GM12873 (cell line): Measurements from ENCODE around the gene AKR7A3.

Experiments
- TF ChIP-seq, protein P1 (sequence below): IDR thresholded peaks from 2 replicates; pipeline ENCODE4 v1.5.1; 2012; ENCODE audit warnings: low read depth, mild to moderate bottlenecking, moderate library complexity, low read length, control low read depth; ENCODE audit not compliant: insufficient read depth; ENCODE audit errors: missing control alignments

Gene AKR7A3

GRCh38 chr1:19311931-19312781, 23.6 kb upstream of the AKR7A3 start, which contains the start of the genes AKR7A2 and SLC66A1:
Gene AKR7A2 (minus strand): TSS chr1:19312144. CDS start chr1:19312124, 20 bp downstream.
Gene SLC66A1 (plus strand): TSS chr1:19312326. CDS start chr1:19317678, 5,352 bp downstream.
- TF ChIP-seq, protein P1, sequence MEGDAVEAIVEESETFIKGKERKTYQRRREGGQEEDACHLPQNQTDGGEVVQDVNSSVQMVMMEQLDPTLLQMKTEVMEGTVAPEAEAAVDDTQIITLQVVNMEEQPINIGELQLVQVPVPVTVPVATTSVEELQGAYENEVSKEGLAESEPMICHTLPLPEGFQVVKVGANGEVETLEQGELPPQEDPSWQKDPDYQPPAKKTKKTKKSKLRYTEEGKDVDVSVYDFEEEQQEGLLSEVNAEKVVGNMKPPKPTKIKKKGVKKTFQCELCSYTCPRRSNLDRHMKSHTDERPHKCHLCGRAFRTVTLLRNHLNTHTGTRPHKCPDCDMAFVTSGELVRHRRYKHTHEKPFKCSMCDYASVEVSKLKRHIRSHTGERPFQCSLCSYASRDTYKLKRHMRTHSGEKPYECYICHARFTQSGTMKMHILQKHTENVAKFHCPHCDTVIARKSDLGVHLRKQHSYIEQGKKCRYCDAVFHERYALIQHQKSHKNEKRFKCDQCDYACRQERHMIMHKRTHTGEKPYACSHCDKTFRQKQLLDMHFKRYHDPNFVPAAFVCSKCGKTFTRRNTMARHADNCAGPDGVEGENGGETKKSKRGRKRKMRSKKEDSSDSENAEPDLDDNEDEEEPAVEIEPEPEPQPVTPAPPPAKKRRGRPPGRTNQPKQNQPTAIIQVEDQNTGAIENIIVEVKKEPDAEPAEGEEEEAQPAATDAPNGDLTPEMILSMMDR: no peak

DNA sequence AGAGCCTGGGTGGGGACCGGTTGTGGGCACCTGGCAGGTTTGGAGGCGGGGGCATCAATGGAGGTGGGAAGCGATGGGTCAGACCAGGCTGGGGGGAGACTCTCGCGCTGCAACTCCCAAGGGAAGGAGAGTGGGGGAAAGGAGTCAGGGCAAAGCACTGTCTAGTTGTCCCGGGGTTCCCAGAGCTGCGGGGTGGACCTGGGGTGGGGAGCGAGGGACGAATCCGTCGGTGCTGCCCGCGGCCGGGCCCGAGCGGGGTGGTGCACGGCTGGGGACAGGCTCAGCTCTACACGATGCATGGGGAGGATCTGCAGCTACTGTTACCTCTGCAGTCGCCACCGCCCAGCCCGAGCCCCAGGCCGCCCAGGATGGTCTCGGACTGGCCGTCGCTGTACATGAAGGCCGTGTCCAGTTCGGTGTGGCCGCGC, 22.9 kb upstream of the AKR7A3 start:
- TF ChIP-seq, protein P1: no peak

- TF ChIP-seq, protein P1: no peak
Measured at GRCh38 chr1:19310720-19311502, 22.3 kb upstream of the AKR7A3 start.

DNA sequence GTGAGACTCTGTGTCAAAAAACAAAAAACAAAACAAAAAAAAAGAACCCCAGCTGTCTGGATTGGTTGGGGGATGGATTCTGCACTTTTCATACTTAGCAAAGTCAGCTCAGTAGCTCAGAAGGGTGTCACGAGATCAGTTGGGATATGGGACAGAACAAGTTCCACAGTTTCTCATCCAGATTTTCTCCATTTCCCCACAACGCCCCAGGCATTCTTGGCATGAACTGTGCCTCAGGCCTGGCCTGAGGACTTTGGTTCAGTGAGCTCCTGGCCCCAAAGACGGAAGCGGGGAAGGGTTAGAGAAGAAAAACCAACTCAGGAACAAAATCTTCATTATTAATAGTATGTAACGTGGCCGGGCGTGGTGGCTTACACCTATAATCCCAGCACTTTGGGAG, 21.5 kb upstream of the AKR7A3 start:
- TF ChIP-seq, protein P1: no peak

GRCh38 chr1:19309123-19309813, 20.7 kb upstream of the AKR7A3 start:
- TF ChIP-seq, protein P1: no peak

DNA sequence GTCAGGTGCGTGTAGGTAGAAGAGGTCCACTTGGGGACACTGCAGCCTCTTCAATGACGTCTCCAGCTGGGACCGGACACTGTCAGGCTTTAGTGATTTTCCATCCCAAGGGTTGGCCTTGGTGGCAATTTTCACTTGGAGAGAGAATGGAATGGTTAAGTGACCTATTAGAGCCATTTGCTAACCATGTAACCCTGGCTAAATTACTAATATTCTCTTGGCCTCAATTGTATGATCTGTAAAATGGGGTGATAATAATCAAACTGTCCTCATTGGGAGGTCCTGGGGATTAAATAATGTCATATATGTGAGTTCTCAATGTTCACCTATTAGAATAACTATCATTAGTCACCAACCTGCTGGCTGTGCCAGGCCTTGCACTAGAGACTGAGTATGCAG, 19.9 kb upstream of the AKR7A3 start:
- TF ChIP-seq, protein P1: no peak
